Measurements from ENCODE around the gene REXO1. TPM values are rescaled to one million over a fixed set of nuclear protein-coding genes. Genes with fewer than 3 reads are reported as not detected.

REXO1 gene
- total RNA-seq, 1 donor from 2014 or later, result 69.6 TPM

DNA sequence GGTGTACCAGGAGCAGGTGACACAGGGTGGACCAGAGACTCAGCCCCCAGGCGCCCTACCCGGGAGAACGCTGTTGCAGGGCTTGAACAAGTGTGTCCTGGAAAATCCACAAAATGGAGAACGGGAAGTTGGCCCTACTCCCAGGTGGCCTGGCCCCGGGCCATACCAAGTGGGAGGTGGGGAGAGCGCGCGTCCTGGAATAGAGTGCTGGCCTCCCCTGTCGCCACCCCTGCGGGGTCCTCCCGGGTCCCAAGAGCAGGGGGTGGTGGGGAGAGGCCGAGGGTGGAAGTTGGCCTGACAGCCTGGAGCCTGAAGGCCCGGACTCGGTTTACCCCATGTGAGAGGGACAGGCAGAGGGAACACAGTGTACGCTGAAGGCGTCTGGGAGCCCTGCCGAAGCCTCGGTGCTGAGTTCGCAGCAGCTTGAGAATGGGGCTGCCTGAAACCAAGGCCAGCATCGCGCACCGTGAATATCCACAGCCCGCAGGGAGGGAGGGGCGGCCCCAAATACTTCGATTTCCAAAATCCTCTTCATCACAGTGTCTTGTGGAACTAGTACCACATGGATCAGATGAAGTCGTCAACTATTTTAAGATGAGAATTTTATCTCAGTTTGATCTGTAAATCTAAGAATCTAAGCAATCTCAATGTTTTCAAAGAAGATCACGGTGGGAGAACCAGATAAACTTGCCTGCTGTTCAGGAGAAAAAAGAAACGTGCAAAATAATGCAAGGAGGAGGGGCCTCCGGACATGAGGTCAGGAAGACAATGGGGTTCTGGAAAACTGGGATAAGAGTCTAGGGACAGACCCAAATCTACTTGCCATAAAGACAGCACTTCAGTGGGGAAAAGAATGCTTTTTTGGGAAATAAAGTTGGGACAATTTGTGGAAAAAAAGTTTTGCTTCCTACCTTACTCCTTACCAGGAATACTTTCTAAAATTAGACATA lies 25.5 kb upstream of the REXO1 start:
- no peak for DNase-seq
- TF ChIP-seq, protein P1, sequence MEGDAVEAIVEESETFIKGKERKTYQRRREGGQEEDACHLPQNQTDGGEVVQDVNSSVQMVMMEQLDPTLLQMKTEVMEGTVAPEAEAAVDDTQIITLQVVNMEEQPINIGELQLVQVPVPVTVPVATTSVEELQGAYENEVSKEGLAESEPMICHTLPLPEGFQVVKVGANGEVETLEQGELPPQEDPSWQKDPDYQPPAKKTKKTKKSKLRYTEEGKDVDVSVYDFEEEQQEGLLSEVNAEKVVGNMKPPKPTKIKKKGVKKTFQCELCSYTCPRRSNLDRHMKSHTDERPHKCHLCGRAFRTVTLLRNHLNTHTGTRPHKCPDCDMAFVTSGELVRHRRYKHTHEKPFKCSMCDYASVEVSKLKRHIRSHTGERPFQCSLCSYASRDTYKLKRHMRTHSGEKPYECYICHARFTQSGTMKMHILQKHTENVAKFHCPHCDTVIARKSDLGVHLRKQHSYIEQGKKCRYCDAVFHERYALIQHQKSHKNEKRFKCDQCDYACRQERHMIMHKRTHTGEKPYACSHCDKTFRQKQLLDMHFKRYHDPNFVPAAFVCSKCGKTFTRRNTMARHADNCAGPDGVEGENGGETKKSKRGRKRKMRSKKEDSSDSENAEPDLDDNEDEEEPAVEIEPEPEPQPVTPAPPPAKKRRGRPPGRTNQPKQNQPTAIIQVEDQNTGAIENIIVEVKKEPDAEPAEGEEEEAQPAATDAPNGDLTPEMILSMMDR (IDR thresholded peaks at IDR 0.05), result no peak
- Mint-ChIP-seq H3K27me3 (no peaks in the 10 kb centered on the region), H3K9me3 (no peaks in the 10 kb centered on the region), H3K36me3 (ENCODE audit: low read depth) (peaks cover 24% of the 10 kb centered on the region), H3K27ac (peak overlapping the region; percentile 68), H3K4me1 (peaks cover 36% of the 10 kb centered on the region), H3K4me3 (peak overlapping the region; percentile 97)
- ChIA-PET CTCF (interaction anchor here (2.8 kb wide), 1 partner anchor 9 kb away, joined by 18 read pairs; no protein-coding TSS in a partner anchor), POLR2A (interaction anchor here (0.7 to 3.2 kb wide), 3 partner anchors 9 to 620 kb away, joined by 3 to 68 read pairs (median 9); no protein-coding TSS in a partner anchor)
- ATAC-seq (ENCODE audit: low read depth), result no peak
- intact Hi-C loops (cut with micrococcal nuclease), result no loop called here

DNA sequence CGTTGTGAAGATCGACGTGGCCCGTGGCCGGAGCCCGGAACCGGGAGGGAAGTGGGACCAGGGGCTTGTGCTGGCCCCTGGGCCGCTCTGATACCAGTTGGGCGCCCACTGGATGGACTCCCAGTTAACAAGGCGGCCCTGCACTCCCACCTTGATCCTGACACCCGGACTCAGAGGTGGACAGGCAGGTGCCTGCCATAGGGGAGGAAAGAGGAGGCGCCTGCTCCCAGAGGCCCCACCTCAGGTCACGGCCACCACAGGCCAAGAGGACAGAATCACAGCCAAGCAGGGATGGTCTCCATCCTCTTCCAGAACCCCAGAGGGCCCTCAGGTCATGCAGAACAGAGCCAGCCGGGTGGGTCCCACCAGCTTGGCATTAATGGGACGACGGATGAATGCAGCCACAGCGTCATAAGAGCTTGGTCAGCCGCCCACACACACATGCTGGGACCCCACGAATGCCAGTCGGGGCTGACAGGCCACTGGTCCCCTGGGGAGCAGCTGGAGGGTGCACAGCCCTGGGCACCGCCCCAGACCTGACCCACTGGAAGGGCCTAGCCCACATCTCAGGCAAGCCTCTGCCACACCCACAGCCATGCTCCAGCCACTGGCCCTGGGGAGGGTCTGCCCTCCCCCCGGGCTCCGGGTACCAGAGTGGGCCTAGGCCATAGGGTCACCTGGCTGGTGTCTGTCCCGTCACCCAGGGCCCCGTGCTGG lies 24.7 kb upstream of the REXO1 start:
- H3K9me3 Mint-ChIP-seq, result no peaks in the 10 kb centered on the region
- ATAC-seq (ENCODE audit: low read depth) (no peak), DNase-seq (no peak)
- POLR2A ChIA-PET, result no interaction called here
- TF ChIP-seq, protein P1 (IDR thresholded peaks at IDR 0.05), result no peak
- H3K4me1 Mint-ChIP-seq, result peaks cover 36% of the 10 kb centered on the region
- intact Hi-C loops (cut with micrococcal nuclease), result no loop called here
- no peak overlapping the region for H3K27ac Mint-ChIP-seq
- H3K4me3 Mint-ChIP-seq, result no peak overlapping the region
- H3K27me3 Mint-ChIP-seq, result no peaks in the 10 kb centered on the region
- CTCF ChIA-PET, result no interaction called here
- peaks cover 24% of the 10 kb centered on the region for H3K36me3 Mint-ChIP-seq (ENCODE audit: low read depth)

DNA sequence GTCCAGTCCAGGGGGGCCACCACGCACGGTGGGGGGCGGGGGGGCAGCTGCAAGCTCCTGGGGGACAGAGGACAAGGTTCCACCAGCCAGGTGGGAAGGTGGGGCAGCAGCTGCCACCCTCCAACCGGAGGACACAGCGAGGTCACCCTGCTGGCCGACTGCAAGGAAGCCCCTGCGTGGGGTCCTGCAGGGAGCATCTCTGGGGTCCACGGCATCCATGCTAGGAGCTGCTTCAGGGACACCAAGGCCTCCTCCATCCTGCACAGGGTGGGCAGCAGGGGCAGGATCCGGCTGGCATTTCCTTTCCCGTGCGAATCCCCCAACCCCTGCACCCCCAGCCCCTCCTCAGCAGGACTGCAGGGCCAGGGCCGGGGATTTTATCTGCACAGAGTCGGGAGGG lies 23.3 kb upstream of the REXO1 start:
- Mint-ChIP-seq H3K27ac (no peak overlapping the region), H3K4me1 (peaks cover 38% of the 10 kb centered on the region), H3K36me3 (ENCODE audit: low read depth) (peaks cover 27% of the 10 kb centered on the region), H3K9me3 (no peaks in the 10 kb centered on the region), H3K27me3 (no peaks in the 10 kb centered on the region), H3K4me3 (no peak overlapping the region)
- intact Hi-C loops (cut with micrococcal nuclease), result no loop called here
- ATAC-seq (ENCODE audit: low read depth) (no peak), DNase-seq (no peak)
- ChIA-PET POLR2A (interaction anchor here (0.6 to 0.7 kb wide), 3 partner anchors 15 to 214 kb away, joined by 3 to 5 read pairs (median 3); no protein-coding TSS in a partner anchor), CTCF (no interaction called here)
- TF ChIP-seq, protein P1 (IDR thresholded peaks at IDR 0.05), result no peak

DNA sequence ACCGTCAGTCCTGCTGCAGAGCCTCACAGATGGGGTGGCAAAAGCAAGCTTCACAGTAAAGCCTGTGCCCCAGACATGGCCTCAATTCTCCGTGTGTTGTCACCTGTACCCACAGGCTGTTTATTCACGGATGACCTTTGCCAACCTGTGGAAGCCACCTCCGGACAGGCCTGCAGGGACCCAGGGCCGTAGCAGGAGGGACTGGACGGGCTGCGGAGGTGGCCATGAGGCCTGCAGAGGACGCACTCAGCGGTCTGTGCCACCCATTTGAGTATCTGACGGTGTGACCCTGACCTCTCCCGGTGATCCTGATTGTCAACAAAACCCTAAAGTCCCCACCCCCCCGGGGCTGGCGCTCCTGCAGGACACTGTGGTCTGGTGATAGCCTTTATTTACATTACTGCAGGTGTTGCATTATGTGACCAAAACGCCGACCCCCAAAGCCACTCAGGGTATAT lies 22.9 kb upstream of the REXO1 start:
- intact Hi-C loops (cut with micrococcal nuclease), result no loop called here

More for the DNA sequence above, 22.9 kb upstream of the REXO1 start:
- Mint-ChIP-seq H3K9me3 (no peaks in the 10 kb centered on the region), H3K4me1 (peaks cover 33% of the 10 kb centered on the region), H3K27ac (no peak overlapping the region), H3K36me3 (ENCODE audit: low read depth) (peaks cover 26% of the 10 kb centered on the region), H3K27me3 (no peaks in the 10 kb centered on the region), H3K4me3 (no peak overlapping the region)
- ChIA-PET POLR2A (no interaction called here), CTCF (no interaction called here)
- TF ChIP-seq, protein P1 (IDR thresholded peaks at IDR 0.05), result no peak
- DNase-seq (no peak), ATAC-seq (ENCODE audit: low read depth) (no peak)
